ENCODE measurements around the gene VAMP1.

Gene VAMP1

DNA sequence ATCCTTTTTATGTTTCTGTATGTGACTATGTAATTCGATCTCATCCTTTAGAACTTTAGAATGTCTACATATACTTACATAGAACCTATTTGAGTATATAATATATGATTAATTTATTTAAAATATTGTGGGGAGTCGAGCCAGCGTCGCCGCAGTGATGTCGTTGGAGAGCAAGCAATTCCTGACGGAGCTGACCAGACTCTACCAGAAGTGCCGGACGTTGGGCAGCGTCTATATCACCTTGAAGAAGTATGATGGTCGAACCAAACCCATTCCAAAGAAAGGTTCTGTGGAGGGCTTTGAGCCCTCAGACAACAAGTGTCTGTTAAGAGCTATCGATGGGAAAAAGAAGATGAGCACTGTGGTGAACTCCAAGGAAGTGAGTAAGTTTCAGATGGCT lies 32.1 kb downstream of the VAMP1 start:
- Histone ChIP-seq H3K79me2 (ENCODE audit: control insufficient read depth, low read length) (no peaks in the 10 kb centered on the region), H3K9me2 (replicated peaks; ENCODE audit: control insufficient read depth, low read length) (no peaks in the 10 kb centered on the region), H3K27ac (ENCODE audit: low read depth, low read length) (no peak overlapping the region), H3K4me2 (ENCODE audit: low read length) (no peak overlapping the region), H3K4me3 (ENCODE audit: low read length) (no peak overlapping the region), H3K27me3 (ENCODE audit: control insufficient read depth, low read length) (no peaks in the 10 kb centered on the region), H3K36me3 (ENCODE audit: control insufficient read depth, low read length) (no peaks in the 10 kb centered on the region), H3K9me3 (ENCODE audit: control insufficient read depth, insufficient read depth, low read length) (no peaks in the 10 kb centered on the region), H4K20me1 (ENCODE audit: control insufficient read depth, insufficient read depth, low read depth, low read length) (no peaks in the 10 kb centered on the region), H3K4me1 (ENCODE audit: control insufficient read depth, low read length) (peaks cover 51% of the 10 kb centered on the region), H3F3A (ENCODE audit: control insufficient read depth, insufficient read depth) (peaks cover 15% of the 10 kb centered on the region)
- TF ChIP-seq EZH2phosphoT487 (IDR thresholded peaks at IDR 0.05; ENCODE audit: borderline replicate concordance, low read length), result no peak
- TF ChIP-seq, protein P1, sequence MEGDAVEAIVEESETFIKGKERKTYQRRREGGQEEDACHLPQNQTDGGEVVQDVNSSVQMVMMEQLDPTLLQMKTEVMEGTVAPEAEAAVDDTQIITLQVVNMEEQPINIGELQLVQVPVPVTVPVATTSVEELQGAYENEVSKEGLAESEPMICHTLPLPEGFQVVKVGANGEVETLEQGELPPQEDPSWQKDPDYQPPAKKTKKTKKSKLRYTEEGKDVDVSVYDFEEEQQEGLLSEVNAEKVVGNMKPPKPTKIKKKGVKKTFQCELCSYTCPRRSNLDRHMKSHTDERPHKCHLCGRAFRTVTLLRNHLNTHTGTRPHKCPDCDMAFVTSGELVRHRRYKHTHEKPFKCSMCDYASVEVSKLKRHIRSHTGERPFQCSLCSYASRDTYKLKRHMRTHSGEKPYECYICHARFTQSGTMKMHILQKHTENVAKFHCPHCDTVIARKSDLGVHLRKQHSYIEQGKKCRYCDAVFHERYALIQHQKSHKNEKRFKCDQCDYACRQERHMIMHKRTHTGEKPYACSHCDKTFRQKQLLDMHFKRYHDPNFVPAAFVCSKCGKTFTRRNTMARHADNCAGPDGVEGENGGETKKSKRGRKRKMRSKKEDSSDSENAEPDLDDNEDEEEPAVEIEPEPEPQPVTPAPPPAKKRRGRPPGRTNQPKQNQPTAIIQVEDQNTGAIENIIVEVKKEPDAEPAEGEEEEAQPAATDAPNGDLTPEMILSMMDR (IDR thresholded peaks at IDR 0.05; ENCODE audit: low read depth, low read length, poor library complexity, severe bottlenecking), result no peak

DNA sequence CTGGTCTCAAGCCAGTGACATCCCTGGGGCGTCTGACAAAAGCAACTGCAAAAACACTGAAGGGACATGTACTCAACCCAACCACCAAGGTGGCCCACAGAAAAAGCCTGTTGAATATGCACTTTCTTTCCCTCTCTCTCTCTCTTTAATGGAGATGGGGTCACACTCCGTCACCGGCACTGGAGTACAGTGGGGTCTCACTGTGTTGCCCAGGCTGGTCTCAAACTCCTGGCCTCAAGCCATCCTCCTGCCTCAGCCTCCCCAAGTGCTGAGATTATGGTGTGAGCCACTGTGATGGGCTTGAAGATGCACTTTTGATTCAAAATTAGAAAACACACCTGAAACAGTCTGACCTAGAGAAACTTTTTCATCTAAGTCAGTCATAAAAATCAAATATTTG lies 32.9 kb downstream of the VAMP1 start:
- Histone ChIP-seq H3K36me3 (ENCODE audit: control insufficient read depth, low read length) (no peaks in the 10 kb centered on the region), H3K4me1 (ENCODE audit: control insufficient read depth, low read length) (peaks cover 51% of the 10 kb centered on the region), H3K27me3 (ENCODE audit: control insufficient read depth, low read length) (no peaks in the 10 kb centered on the region), H3K9me2 (replicated peaks; ENCODE audit: control insufficient read depth, low read length) (no peaks in the 10 kb centered on the region), H4K20me1 (ENCODE audit: control insufficient read depth, insufficient read depth, low read depth, low read length) (no peaks in the 10 kb centered on the region), H3K27ac (ENCODE audit: low read depth, low read length) (no peak overlapping the region), H3K4me2 (ENCODE audit: low read length) (no peak overlapping the region), H3K79me2 (ENCODE audit: control insufficient read depth, low read length) (no peaks in the 10 kb centered on the region), H3K9me3 (ENCODE audit: control insufficient read depth, insufficient read depth, low read length) (no peaks in the 10 kb centered on the region), H3F3A (ENCODE audit: control insufficient read depth, insufficient read depth) (peaks cover 22% of the 10 kb centered on the region), H3K4me3 (ENCODE audit: low read length) (no peak overlapping the region)
- no peak for TF ChIP-seq EZH2phosphoT487 (IDR thresholded peaks at IDR 0.05; ENCODE audit: borderline replicate concordance, low read length)
- TF ChIP-seq, protein P1 (IDR thresholded peaks at IDR 0.05; ENCODE audit: low read depth, low read length, poor library complexity, severe bottlenecking), result no peak

DNA sequence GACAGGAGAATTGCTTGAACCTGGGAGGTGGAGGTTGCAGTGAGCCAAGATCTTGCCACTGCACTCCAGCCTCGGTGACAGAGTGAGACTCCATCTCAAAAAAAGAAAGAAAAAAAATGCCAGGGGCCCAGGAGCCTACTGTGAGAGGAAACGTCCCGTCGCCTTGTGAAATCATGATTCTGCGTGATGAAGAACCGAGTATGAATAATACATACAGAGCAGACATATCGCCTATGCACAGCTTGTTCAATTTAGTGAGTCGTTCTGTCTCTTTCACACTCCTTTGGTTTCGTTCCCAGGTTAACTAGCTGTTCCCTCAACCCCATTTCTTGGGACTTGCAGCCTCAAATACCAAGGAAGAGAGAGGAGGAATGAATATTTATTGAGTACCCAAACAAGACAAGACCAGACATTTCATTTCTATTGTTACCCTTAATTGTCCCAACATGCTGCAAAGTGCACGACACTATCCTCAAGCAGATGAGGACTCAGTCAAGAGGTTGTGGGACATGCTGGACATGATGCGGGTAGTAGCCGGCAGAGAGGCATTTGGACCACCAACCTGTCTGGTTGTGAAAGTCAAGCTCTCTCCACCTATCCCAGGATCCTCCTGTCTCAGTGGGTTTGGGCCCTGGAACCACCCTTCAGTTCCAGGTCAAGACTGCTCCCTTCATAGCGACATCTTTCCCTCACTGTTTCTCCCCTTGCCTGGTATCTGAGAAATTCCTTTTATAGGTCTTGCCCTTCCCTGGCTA lies 34.3 kb downstream of the VAMP1 start:
- no peak for TF ChIP-seq EZH2phosphoT487 (IDR thresholded peaks at IDR 0.05; ENCODE audit: borderline replicate concordance, low read length)
- TF ChIP-seq, protein P1 (IDR thresholded peaks at IDR 0.05; ENCODE audit: low read depth, low read length, poor library complexity, severe bottlenecking), result no peak
- H3K9me3 ChIP-seq (ENCODE audit: control insufficient read depth, insufficient read depth, low read length), result no peaks in the 10 kb centered on the region
- H3K27me3 ChIP-seq (ENCODE audit: control insufficient read depth, low read length), result no peaks in the 10 kb centered on the region
- no peak overlapping the region for H3K4me3 ChIP-seq (ENCODE audit: low read length)
- peaks cover 28% of the 10 kb centered on the region for H3F3A ChIP-seq (ENCODE audit: control insufficient read depth, insufficient read depth)
- no peaks in the 10 kb centered on the region for H4K20me1 ChIP-seq (ENCODE audit: control insufficient read depth, insufficient read depth, low read depth, low read length)
- H3K27ac ChIP-seq (ENCODE audit: low read depth, low read length), result no peak overlapping the region
- H3K9me2 ChIP-seq (replicated peaks; ENCODE audit: control insufficient read depth, low read length), result no peaks in the 10 kb centered on the region
- no peak overlapping the region for H3K4me2 ChIP-seq (ENCODE audit: low read length)
- H3K79me2 ChIP-seq (ENCODE audit: control insufficient read depth, low read length), result no peaks in the 10 kb centered on the region
- H3K4me1 ChIP-seq (ENCODE audit: control insufficient read depth, low read length), result peaks cover 51% of the 10 kb centered on the region
- no peaks in the 10 kb centered on the region for H3K36me3 ChIP-seq (ENCODE audit: control insufficient read depth, low read length)
